HCT116 (cell line): Measurements from ENCODE around the gene SMARCA2. TPM values are rescaled to one million over a fixed set of nuclear protein-coding genes. Genes with fewer than 3 reads are reported as not detected.

ENCODE experiments used
- ATAC-seq: fragments of 200-7000 bp; cut with Tn5 transposase; 2 replicates; pipeline ENCODE4 v1.9.1; 2020; ENCODE audit warnings: mild to moderate bottlenecking, moderate library complexity
- BruUV-seq: library from RNA; stranded (reverse); fragments of 400-500 nt; replicated peaks from 2 replicates; lab custom pipeline; 2021; lab: Mats Ljungman, UMichigan
- CTCF ChIA-PET: fragments of 300-600 bp; sonication (Branson Sonifier 250); formaldehyde crosslinking; loops from one replicate; lab custom pipeline; 2021; ENCODE audit warnings: antibody characterized with exemption; lab: Charles Lee
- POLR2A ChIA-PET: fragments of 300-600, 350-600 bp; sonication (Branson Sonifier 250); formaldehyde crosslinking; loops from one replicate; lab custom pipeline; 2021; ENCODE audit warnings: antibody characterized with exemption; lab: Charles Lee
- RAD21 ChIA-PET, 2 experiments: fragments of 300-600 bp; sonication (Branson Sonifier 250); formaldehyde crosslinking; loops; one replicate each; lab custom pipeline; 2023; ENCODE audit warnings: low total read pairs in 2 of 2; ENCODE audit not compliant: uncharacterized antibody in 2 of 2, unreplicated experiment in 2 of 2, low non-redundant PET in 1 of 2; lab: Charles Lee
- DNase-seq: peaks from one replicate; pipeline ENCODE4 v3.0.0-alpha.2; 2010; ENCODE audit warnings: low read depth, low spot score
- H2AFZ ChIP-seq: fragments of 200-600 bp; shearing (Covaris generic), sonication (generic); 2 replicates; pipeline ENCODE4 v1.6.1; 2017; ENCODE audit warnings: low read depth, mixed run types, mixed read lengths, antibody characterized with exemption, low read length; ENCODE audit not compliant: poor library complexity, severe bottlenecking
- H3K27ac ChIP-seq: 2 replicates; pipeline ENCODE4 v1.5.1; 2012; ENCODE audit warnings: low read depth, low read length
- H3K27me3 ChIP-seq: fragments of 200-600 bp; sonication (generic); 2 replicates; pipeline ENCODE4 v1.6.1; 2016; ENCODE audit warnings: mixed run types, low read length, mixed read lengths; ENCODE audit not compliant: insufficient read depth
- H3K36me3 ChIP-seq, 2 experiments: fragments of 200-500 bp in 1 of 2; fragments of 200-600 bp in 1 of 2; sonication (Bioruptor generic) in 1 of 2; sonication (generic) in 1 of 2; 2 replicates each; pipeline versions ENCODE4 v1.5.1 to v1.6.1; 2014 to 2016; ENCODE audit warnings: low read length in 2 of 2, inconsistent platforms in 1 of 2, mixed read lengths in 1 of 2, mixed run types in 1 of 2; ENCODE audit not compliant: insufficient read depth in 2 of 2, control insufficient read depth in 1 of 2
- H3K4me1 ChIP-seq, 2 experiments: fragments of 200-600 bp in 1 of 2; sonication (generic) in 1 of 2; 2 replicates each; pipeline versions ENCODE4 v1.5.1 to v1.6.1; 2012 to 2017; ENCODE audit warnings: low read length in 2 of 2, inconsistent platforms in 1 of 2, mild to moderate bottlenecking in 1 of 2, mixed read lengths in 1 of 2, mixed run types in 1 of 2, moderate library complexity in 1 of 2; ENCODE audit not compliant: insufficient read depth in 2 of 2, control insufficient read depth in 1 of 2
- H3K4me2 ChIP-seq: fragments of 200-600 bp; sonication (generic); 2 replicates; pipeline ENCODE4 v1.6.1; 2017; ENCODE audit warnings: mixed run types, low read length, mixed read lengths
- H3K4me3 ChIP-seq, 2 experiments: fragments of 200-600 bp in 1 of 2; sonication (generic) in 1 of 2; replicated peaks in 1 of 2; 2 replicates each; pipeline ENCODE4 v1.5.1; 2011 to 2016; ENCODE audit warnings: low read length in 2 of 2, control low read depth in 1 of 2, low read depth in 1 of 2, mild to moderate bottlenecking in 1 of 2, mixed read lengths in 1 of 2, mixed run types in 1 of 2
- H3K79me2 ChIP-seq: fragments of 200-600 bp; sonication (generic); 2 replicates; pipeline ENCODE4 v1.6.1; 2017; ENCODE audit warnings: mild to moderate bottlenecking, mixed run types, low read length, moderate library complexity, mixed read lengths; ENCODE audit not compliant: insufficient read depth
- H3K9ac ChIP-seq: fragments of 200-600 bp; sonication (generic); 2 replicates; pipeline ENCODE4 v1.6.1; 2016; ENCODE audit warnings: low read length, mixed read lengths
- H3K9me2 ChIP-seq: fragments of 200-600 bp; sonication (generic), shearing (Covaris generic); 2 replicates; pipeline ENCODE4 v1.6.1; 2017; ENCODE audit warnings: mixed run types, mild to moderate bottlenecking, moderate library complexity; ENCODE audit not compliant: insufficient read depth
- H3K9me3 ChIP-seq, 2 experiments: fragments of 200-500 bp in 1 of 2; fragments of 200-600 bp in 1 of 2; sonication (Bioruptor generic) in 1 of 2; sonication (generic) in 1 of 2; 2 replicates each; pipeline ENCODE4 v1.6.1; 2014 to 2017; ENCODE audit warnings: low read length in 2 of 2, mixed read lengths in 2 of 2, inconsistent platforms in 1 of 2, low read depth in 1 of 2, mild to moderate bottlenecking in 1 of 2, mixed run types in 1 of 2, moderate library complexity in 1 of 2; ENCODE audit not compliant: control insufficient read depth in 1 of 2, insufficient read depth in 1 of 2
- H4K20me1 ChIP-seq: fragments of 200-600 bp; sonication (generic), shearing (Covaris generic); 2 replicates; pipeline ENCODE4 v1.6.1; 2017; ENCODE audit warnings: mixed run types, mild to moderate bottlenecking, moderate library complexity; ENCODE audit not compliant: insufficient read depth
- ATF3 ChIP-seq: IDR thresholded peaks from 2 replicates; pipeline ENCODE4 v1.6.1; 2012
- CBX3 ChIP-seq: IDR thresholded peaks from 2 replicates; pipeline ENCODE4 v1.6.1; 2012; ENCODE audit warnings: low read depth
- CEBPB ChIP-seq: IDR thresholded peaks from 2 replicates; pipeline ENCODE4 v1.6.1; 2012; ENCODE audit warnings: low read depth
- CTCF ChIP-seq, 3 experiments: fragments of 200-600 bp in 1 of 3; sonication (generic) in 1 of 3; IDR thresholded peaks in 2 of 3; conservative IDR thresholded peaks in 1 of 3; 2 replicates each; pipeline ENCODE4 v1.5.1; 2012 to 2017; ENCODE audit warnings: low read depth in 2 of 3, low read length in 2 of 3, antibody characterized with exemption in 1 of 3, borderline replicate concordance in 1 of 3, control low read depth in 1 of 3, mild to moderate bottlenecking in 1 of 3, mixed read lengths in 1 of 3, mixed run types in 1 of 3, moderate library complexity in 1 of 3; ENCODE audit not compliant: insufficient read depth in 1 of 3
- EGR1 ChIP-seq: IDR thresholded peaks from 2 replicates; pipeline ENCODE4 v1.6.1; 2012; ENCODE audit warnings: low read depth
- ELF1 ChIP-seq: IDR thresholded peaks from 2 replicates; pipeline ENCODE4 v1.6.1; 2012; ENCODE audit warnings: low read depth, borderline replicate concordance
- EZH2 ChIP-seq: fragments of 200-600 bp; sonication (generic); IDR thresholded peaks from 2 replicates; pipeline ENCODE4 v1.6.1; 2017; ENCODE audit warnings: antibody characterized with exemption, mixed run types
- EZH2phosphoT487 ChIP-seq: fragments of 200-600 bp; IDR thresholded peaks from 2 replicates; pipeline ENCODE4 v1.6.1; 2018; ENCODE audit warnings: antibody characterized with exemption, borderline replicate concordance
- FOSL1 ChIP-seq: IDR thresholded peaks from 2 replicates; pipeline ENCODE4 v1.6.1; 2012; ENCODE audit warnings: low read depth
- JUND ChIP-seq: IDR thresholded peaks from 2 replicates; pipeline ENCODE4 v1.6.1; 2012
- POLR2A ChIP-seq: IDR thresholded peaks from 2 replicates; pipeline ENCODE4 v1.7.0; 2011; ENCODE audit warnings: borderline replicate concordance; ENCODE audit not compliant: insufficient read depth, insufficient read length; ENCODE audit errors: extremely low read depth
- POLR2AphosphoS5 ChIP-seq: IDR thresholded peaks from 2 replicates; pipeline ENCODE4 v1.6.1; 2011; ENCODE audit warnings: mild to moderate bottlenecking, low read depth, low read length, moderate library complexity
- SIN3A ChIP-seq: IDR thresholded peaks from 2 replicates; pipeline ENCODE4 v1.6.1; 2012; ENCODE audit warnings: low read depth
- SP1 ChIP-seq: IDR thresholded peaks from 2 replicates; pipeline ENCODE4 v1.6.1; 2012; ENCODE audit warnings: low read depth
- SRF ChIP-seq: IDR thresholded peaks from 2 replicates; pipeline ENCODE4 v1.6.1; 2012; ENCODE audit warnings: low read depth
- TCF7L2 ChIP-seq: IDR thresholded peaks from 2 replicates; pipeline ENCODE4 v1.7.0; 2011; ENCODE audit warnings: borderline replicate concordance, inconsistent platforms; ENCODE audit not compliant: insufficient read depth, insufficient read length; ENCODE audit errors: extremely low read depth
- ZFX ChIP-seq: fragments of 450-650 bp; IDR thresholded peaks from 2 replicates; pipeline ENCODE4 v1.6.1; 2017
- intact Hi-C: fragments of 100-400 bp; cut with micrococcal nuclease; formaldehyde crosslinking; loops from 2 replicates; pipeline ENCODE4 v1.10.0; 2022
- total RNA-seq: library from RNA; stranded (reverse); gene quantifications from one replicate; pipeline ENCODE4 v1.2.1, GENCODE V29; 2021; ENCODE audit not compliant: unreplicated experiment
- TF ChIP-seq, protein P1 (sequence below): IDR thresholded peaks from 2 replicates; pipeline ENCODE4 v1.6.1; 2011; ENCODE audit warnings: mild to moderate bottlenecking, low read length, moderate library complexity; ENCODE audit not compliant: insufficient replicate concordance; ENCODE audit errors: extremely low read depth

The SMARCA2 gene
- total RNA-seq, 1 experiment from 2014 or later, result 14.7 TPM

- Histone ChIP-seq H3K9me3 (no peaks in the 10 kb centered on the region), H3K4me3 (no peak overlapping the region), H4K20me1 (no peaks in the 10 kb centered on the region), H3K27me3 (peaks cover 45% of the 10 kb centered on the region), H3K9ac (no peak overlapping the region), H3K4me2 (no peak overlapping the region), H3K79me2 (no peaks in the 10 kb centered on the region), H3K27ac (no peak overlapping the region), H3K4me1 (no peaks in the 10 kb centered on the region), H3K9me2 (no peaks in the 10 kb centered on the region), H2AFZ (no peak overlapping the region), H3K36me3 (no peaks in the 10 kb centered on the region)
- ATAC-seq, result no peak
- DNase-seq, result no peak
- CTCF ChIA-PET, result no interaction called here
- no TSS peak for BruUV-seq
- RAD21 ChIA-PET, result no interaction called here
- POLR2A ChIA-PET, result no interaction called here
- TF ChIP-seq CTCF (IDR thresholded peaks at IDR 0.05 in 2 of 3, conservative IDR thresholded peaks at IDR 0.05 in 1 of 3; ENCODE audit: borderline replicate concordance in 1 of 3, insufficient read depth in 1 of 3, low read depth in 2 of 3, low read length in 2 of 3), result no peak
- TF ChIP-seq ZFX, result no peak
- TF ChIP-seq POLR2AphosphoS5, result no peak
- no peak for TF ChIP-seq POLR2A
- TF ChIP-seq EZH2phosphoT487, result no peak
- TF ChIP-seq ATF3, result no peak
- TF ChIP-seq SRF, result no peak
- no peak for TF ChIP-seq CEBPB
- no peak for TF ChIP-seq SIN3A
- no peak for TF ChIP-seq JUND
- TF ChIP-seq FOSL1, result no peak
- TF ChIP-seq TCF7L2, result no peak
- TF ChIP-seq SP1, result no peak
- no peak for TF ChIP-seq EZH2
- TF ChIP-seq ELF1, result no peak
- TF ChIP-seq, protein P1, sequence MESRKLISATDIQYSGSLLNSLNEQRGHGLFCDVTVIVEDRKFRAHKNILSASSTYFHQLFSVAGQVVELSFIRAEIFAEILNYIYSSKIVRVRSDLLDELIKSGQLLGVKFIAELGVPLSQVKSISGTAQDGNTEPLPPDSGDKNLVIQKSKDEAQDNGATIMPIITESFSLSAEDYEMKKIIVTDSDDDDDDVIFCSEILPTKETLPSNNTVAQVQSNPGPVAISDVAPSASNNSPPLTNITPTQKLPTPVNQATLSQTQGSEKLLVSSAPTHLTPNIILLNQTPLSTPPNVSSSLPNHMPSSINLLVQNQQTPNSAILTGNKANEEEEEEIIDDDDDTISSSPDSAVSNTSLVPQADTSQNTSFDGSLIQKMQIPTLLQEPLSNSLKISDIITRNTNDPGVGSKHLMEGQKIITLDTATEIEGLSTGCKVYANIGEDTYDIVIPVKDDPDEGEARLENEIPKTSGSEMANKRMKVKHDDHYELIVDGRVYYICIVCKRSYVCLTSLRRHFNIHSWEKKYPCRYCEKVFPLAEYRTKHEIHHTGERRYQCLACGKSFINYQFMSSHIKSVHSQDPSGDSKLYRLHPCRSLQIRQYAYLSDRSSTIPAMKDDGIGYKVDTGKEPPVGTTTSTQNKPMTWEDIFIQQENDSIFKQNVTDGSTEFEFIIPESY, result no peak
- TF ChIP-seq EGR1, result no peak
- TF ChIP-seq CBX3, result no peak
- intact Hi-C loops, result no loop called here
These were observed 17.0 kb upstream of the SMARCA2 start for GRCh38 chr9:1998111-1998510.
